ENCODE measurements around the gene OSR1.

The OSR1 gene

GRCh38 chr2:19359456-19359855 is 1.0 kb upstream of the OSR1 start:
- H3K27ac ChIP-seq = no peak overlapping the region
- TF ChIP-seq, protein P1, sequence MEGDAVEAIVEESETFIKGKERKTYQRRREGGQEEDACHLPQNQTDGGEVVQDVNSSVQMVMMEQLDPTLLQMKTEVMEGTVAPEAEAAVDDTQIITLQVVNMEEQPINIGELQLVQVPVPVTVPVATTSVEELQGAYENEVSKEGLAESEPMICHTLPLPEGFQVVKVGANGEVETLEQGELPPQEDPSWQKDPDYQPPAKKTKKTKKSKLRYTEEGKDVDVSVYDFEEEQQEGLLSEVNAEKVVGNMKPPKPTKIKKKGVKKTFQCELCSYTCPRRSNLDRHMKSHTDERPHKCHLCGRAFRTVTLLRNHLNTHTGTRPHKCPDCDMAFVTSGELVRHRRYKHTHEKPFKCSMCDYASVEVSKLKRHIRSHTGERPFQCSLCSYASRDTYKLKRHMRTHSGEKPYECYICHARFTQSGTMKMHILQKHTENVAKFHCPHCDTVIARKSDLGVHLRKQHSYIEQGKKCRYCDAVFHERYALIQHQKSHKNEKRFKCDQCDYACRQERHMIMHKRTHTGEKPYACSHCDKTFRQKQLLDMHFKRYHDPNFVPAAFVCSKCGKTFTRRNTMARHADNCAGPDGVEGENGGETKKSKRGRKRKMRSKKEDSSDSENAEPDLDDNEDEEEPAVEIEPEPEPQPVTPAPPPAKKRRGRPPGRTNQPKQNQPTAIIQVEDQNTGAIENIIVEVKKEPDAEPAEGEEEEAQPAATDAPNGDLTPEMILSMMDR (IDR thresholded peaks at IDR 0.05) = no peak
- TF ChIP-seq ZFX (IDR thresholded peaks at IDR 0.05; ENCODE audit: borderline replicate concordance) = no peak

GRCh38 chr2:19359021-19359357 is 566 bp upstream of the OSR1 start:
- H3K27ac ChIP-seq = no peak overlapping the region
- TF ChIP-seq, protein P1 (IDR thresholded peaks at IDR 0.05) = no peak
- no peak for TF ChIP-seq ZFX (IDR thresholded peaks at IDR 0.05; ENCODE audit: borderline replicate concordance)

DNA sequence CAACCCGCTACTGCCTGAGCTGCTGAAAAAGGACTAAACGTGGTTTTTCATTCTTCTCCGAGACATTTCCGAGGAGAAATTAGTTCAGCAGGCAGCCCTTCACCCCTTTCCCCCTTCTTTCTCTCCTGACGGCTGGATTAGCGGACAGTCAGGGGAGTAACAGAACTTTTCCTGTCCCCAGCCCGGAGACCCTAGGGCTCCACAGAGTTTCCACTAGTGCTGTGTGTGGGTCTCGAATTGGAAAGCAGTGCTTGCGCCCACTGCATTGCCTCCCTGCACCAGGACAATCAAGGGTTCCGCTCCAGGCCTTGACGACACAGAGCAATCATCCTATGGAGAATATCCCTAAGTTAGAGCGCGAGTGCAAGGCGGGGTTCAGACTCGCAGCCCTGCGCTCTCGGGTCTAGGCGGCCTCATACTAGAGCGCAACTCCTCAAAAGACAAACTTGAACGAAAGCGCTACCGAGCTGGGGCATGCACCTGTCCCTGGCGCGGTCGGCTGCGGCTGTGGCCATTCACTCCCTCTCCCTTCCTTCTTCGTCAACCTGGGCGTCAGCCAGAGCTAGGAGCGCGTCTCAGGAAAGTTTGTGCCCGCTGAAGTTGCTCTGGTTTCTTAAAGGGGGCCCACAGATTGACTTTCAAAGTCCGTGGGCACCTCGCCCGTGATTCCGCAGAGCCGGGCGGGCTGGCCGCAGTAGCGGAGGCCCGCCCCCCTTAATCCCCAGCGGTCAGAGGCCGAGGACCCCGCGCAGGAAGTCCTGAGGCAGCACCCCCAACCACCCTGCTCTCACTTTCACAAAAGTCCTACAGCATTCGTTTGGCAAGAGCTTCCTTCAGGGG is 801 bp downstream of the OSR1 start:
- TF ChIP-seq, protein P1 (IDR thresholded peaks at IDR 0.05) = no peak
- TF ChIP-seq ZFX (IDR thresholded peaks at IDR 0.05; ENCODE audit: borderline replicate concordance) = no peak
- H3K27ac ChIP-seq = no peak overlapping the region

GRCh38 chr2:19356545-19357401 is 1.6 kb downstream of the OSR1 start:
- no peak overlapping the region for H3K27ac ChIP-seq
- no peak for TF ChIP-seq ZFX (IDR thresholded peaks at IDR 0.05; ENCODE audit: borderline replicate concordance)
- TF ChIP-seq, protein P1 (IDR thresholded peaks at IDR 0.05) = no peak

DNA sequence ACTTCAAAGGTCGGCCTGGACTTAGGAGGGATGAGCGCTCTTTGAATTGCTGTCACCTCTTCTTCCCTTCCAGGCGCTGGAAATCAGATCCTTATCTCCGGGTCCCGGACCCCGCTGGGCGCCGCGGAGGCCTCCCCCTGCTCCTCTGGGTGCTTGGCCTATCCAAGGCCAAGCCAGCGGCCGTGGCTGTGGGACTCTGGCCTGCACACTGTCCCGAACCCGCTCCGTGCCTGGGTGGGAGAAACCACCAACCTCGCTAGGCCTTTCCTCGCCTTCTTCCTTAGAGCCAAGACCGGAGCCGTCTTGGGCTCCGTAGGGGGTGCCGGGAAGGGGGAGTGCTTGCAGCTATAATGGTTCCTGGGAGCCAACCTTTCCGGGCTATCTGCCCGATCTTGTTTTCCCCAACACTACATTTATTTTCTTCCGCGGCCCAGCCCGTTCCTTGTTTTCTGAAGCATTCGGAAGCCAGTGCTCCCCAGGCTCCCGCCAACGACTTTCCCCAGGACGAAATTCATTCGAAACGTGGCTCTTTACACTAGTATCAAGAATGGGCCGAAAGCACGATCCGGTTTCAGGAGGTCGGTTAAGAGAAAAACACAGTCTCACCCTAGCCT is 2.4 kb downstream of the OSR1 start:
- H3K27ac ChIP-seq = no peak overlapping the region
- no peak for TF ChIP-seq ZFX (IDR thresholded peaks at IDR 0.05; ENCODE audit: borderline replicate concordance)

DNA sequence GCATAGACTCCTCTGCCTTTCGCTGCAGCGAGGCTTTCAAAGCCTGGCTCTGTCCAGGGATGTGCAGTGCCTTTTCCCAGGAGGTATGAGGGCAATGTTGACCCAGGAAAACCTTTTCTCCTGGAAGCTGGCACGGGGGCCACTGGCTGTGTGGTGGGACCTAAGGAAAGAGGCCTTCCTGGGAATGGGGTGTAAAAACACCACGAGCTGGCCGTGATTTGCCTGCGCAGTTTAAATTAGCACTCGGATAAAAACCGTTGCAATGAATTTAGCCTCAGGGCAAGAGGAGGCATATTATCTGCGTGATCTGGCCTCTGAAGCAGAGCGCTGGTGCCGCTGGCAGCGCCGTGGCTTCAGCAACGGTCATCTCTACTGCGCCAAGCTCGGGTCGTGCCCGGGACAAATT is 3.0 kb downstream of the OSR1 start:
- no peak overlapping the region for H3K27ac ChIP-seq
- TF ChIP-seq, protein P1 (IDR thresholded peaks at IDR 0.05) = no peak
- TF ChIP-seq ZFX (IDR thresholded peaks at IDR 0.05; ENCODE audit: borderline replicate concordance) = no peak

- no peak overlapping the region for H3K27ac ChIP-seq
- no peak for TF ChIP-seq ZFX (IDR thresholded peaks at IDR 0.05; ENCODE audit: borderline replicate concordance)
- TF ChIP-seq, protein P1 (IDR thresholded peaks at IDR 0.05) = no peak
Measured at GRCh38 chr2:19355014-19355405, 3.4 kb downstream of the OSR1 start.

All from 22Rv1 (cell line).